HG03039 (cell line): Measurements from ENCODE around the gene FYN.

Experiments used
- ATAC-seq: cut with Tn5 transposase; IDR thresholded peaks from one replicate; pipeline ENCODE4 v1.9.1; 2021; ENCODE audit warnings: mild to moderate bottlenecking, moderate library complexity; ENCODE audit not compliant: unreplicated experiment

Gene FYN

DNA sequence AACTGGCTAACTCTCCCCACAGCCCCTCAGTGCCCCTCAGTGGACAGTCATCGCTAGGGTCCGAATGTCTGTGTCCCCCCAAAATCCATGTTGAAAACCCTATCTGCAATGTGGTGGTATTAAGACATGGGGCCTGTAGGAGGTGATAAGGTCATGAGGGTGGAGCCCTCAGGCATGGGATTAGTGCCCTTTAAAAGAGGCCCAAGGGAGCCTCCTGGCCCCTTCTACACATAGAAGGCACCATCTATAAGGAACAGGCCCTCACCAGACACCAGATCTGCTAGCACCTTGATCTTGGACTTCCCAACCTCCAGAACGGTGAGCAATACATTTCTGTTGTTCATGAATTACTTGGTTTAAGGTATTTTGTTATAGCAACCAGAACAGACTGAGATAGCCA is 260.9 kb downstream of the FYN start:
- no peak for ATAC-seq

- ATAC-seq = no peak
Measured at GRCh38 chr6:111610548-111611172, 262.6 kb downstream of the FYN start.
